IPS DF 19.7 (cell line): ENCODE data around the gene BAAT.

Source experiments
- DNase-seq: peaks from one replicate; pipeline ENCODE4 v3.0.0-alpha.2; 2013; ENCODE audit warnings: low read depth, low spot score

The BAAT gene

GRCh38 chr9:101398930-101399642 is 14.3 kb upstream of the BAAT start:
- no peak for DNase-seq

DNA sequence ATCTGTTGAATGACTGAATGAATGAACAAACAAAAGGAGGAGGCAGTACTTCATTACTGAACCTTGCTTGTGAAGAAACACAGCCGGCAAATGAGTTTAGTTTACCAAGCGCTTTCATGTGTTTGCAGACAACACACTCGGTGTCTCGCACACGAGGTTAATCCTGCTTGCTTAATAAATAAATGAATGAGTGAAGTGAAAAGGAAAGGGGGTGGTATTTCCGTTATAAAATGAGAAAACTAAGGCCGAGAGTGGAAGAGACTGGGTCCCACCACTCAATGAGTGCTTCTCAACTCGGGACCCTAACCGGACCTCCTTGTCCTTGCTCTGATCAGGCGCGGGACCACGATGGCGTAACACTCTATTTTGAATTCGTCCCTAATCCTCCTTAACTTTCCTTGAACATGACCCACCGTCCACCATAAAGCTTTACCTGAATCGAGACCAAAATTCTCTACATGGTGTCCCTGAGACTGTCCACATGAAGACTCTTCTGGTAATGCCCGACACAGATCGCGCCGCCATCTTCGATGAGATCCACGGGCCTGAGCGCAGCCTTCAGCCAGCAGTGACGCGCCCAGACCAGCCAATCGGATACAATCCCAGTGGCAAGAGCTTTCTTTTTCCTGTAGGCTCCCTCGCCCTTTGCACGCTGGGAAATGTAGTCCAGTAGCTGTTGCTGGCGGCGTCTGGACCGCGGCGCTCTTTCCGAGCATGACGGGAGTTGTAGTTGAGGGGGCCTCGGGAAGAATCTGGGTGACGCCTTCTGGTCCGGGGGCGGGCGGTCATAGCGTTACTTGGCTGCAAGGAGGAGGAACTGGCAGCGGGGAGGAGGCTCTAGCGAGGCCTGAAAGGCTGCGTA is 13.5 kb upstream of the BAAT start, which contains the start of the genes MRPL50 and ZNF189:
Gene MRPL50 (minus strand): TSS at position 551 of the 862 bp plus-strand sequence. CDS start 26 bp downstream, at position 525.
Gene ZNF189 (plus strand): TSS at position 784 of the 862 bp plus-strand sequence. CDS start 306 bp downstream, outside the sequence.
- DNase-seq: peak; percentile 97

- no peak for DNase-seq
These were observed 12.9 kb upstream of the BAAT start for GRCh38 chr9:101397746-101398067.

- DNase-seq: no peak
These were observed 9.9 kb upstream of the BAAT start for GRCh38 chr9:101394687-101395086.

DNA sequence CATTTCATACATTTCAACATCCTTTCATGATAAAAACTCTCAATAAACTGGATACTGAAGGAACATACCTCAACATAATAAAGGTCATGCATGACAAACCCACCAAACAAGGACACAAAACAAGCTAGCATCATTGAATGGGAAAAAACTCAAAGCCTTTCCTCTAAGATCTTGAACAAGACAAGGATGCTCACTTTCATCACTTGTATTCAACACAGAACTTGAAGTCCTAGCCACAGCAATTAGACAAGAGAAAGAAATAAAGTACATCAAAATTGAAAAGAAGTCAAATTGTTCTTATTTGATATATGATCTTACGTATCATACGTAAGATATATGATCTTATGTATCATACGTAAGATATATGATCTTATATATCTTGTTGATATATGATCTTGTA is 8.3 kb upstream of the BAAT start:
- DNase-seq: no peak

GRCh38 chr9:101388507-101388993 is 3.7 kb upstream of the BAAT start:
- DNase-seq: no peak

DNA sequence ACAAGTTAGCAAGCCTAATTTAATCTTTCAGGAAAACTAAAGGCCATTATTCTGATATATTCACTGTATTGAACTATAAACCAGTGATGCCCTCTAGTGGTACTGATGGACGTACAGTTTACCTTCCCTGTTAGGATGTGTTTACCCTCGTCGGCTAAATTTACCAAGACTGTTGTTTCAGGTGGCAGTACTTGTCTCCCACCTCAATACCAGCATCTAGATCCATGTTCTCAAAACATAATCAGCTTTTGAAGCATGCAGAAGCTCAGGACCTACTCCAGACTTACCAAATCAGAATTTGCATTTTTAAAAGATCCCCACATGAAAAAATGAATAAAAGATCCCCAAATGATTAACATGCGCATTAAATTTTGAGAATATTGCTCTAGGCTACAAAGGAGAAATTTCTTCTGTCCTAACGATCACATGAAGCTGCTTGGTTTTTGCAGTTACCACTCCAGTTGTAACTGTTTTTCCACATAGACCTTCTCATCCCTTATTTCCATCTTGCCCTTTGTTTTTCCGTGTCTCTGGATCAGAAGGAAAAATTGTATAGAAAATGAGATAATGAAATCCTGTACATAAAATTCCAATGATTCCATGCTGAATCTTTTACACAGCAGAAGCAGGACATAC is 3.2 kb upstream of the BAAT start:
- DNase-seq: peak; percentile 33

GRCh38 chr9:101383361-101383760 is 1.4 kb downstream of the BAAT start:
- DNase-seq: no peak

- no peak for DNase-seq
These were observed 2.9 kb downstream of the BAAT start for GRCh38 chr9:101381833-101382342.

- no peak for DNase-seq
These were observed 3.7 kb downstream of the BAAT start for GRCh38 chr9:101381118-101381517.

DNA sequence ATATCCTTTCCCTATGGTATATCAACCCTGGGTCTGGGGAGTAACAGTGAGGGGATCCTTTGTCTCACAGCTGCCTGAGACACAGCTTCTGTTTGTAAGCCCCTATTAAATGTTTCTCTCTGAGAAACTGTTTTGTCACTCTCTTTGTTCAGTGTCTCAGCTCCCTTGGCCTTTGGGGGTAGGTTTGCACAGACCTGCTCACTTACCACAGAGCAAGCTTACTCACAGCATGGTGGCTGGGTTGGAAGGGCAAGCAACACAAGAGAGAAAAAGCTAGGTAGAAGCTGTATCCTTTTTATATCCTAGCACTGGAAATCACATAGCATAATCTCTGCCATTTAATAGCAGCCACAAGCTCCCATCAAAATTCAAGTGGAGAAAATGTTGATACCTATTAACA is 4.5 kb downstream of the BAAT start:
- no peak for DNase-seq

DNA sequence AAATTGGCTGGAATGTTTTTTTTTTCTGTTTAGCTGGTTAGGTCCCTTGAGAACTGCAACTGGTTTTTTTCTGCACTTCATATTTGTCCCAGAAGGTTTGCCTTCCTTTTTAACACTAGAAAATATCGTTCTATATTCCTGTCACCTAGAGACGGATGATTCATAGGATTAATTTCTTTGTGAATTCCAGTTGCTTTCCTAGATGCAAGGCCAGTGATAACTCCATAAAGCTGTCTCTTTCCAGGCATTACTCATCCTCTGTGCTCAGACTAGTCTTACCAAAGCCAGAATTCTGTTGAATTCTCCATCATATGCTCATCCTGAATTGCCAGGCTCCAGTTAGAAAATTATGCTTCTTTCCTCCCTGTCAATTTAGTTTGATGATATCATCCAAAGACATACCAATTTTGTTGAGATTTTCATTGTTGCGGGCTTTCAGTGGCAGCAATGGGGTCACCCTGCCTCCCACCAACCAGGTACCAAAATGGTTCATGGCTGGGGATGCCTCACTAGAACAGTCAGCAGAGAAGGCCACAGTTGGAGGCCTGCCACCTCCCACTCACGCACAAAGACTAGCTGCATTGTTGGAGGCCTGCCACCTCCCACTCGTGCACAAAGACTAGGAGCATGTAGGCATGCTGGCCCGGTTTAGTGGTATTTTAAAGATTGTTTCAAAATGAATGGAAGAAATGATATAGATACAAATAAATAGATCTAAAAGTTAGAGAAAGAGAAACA is 8.5 kb downstream of the BAAT start:
- no peak for DNase-seq

DNA sequence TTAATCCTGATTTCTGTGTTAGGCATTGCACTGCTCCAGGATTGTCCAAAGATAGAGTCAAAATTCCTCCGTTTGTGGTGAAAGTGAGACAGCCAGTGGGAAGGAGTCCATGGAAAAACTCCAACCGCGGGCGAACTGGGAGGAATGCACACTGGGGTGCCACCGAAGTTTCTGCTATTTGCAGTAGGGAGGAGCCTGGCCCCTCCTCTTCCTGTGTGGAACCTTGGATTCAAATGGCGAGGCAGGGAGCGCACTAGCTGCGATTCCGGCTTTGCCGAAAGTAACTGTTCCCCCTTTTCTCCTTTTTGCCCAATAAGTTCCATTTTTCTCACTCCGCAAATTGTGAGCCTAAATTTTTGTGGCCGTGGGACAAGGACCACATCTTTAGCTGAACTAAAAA is 9.3 kb downstream of the BAAT start:
- no peak for DNase-seq

- no peak for DNase-seq
These were observed 12.3 kb downstream of the BAAT start for GRCh38 chr9:101372327-101373118.

DNA sequence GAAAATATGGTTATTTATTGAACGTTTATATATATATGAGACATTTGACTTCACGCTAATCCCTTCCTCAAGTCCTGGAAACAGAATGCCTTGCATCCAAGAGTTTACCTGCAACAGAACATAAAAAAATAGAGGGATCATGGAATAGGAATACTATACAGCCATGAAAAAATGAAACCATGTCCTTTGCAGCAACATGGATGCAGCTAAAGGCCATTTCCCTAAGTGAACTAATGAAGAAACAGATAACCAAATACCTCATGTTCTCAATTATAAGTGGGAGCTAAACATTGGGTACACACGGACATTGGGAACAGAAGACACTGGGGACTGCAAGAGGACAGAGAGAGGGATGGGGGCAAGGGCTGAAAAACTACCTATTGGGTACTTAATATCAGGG is 13.0 kb downstream of the BAAT start:
- no peak for DNase-seq

- DNase-seq: no peak
These were observed 14.8 kb downstream of the BAAT start for GRCh38 chr9:101369884-101370531.

GRCh38 chr9:101369286-101369685 is 15.5 kb downstream of the BAAT start:
- no peak for DNase-seq

GRCh38 chr9:101367323-101367722 is 17.5 kb downstream of the BAAT start:
- DNase-seq: no peak

GRCh38 chr9:101366038-101366756 is 18.6 kb downstream of the BAAT start:
- no peak for DNase-seq
